Coronary artery (tissue), 2 donors: ENCODE measurements around the gene ACSF3.

ENCODE experiments used
- DNase-seq: peaks from one replicate; pipeline ENCODE4 v3.0.0-alpha.2; 2017; ENCODE audit warnings: low spot score
- H3K27ac ChIP-seq, 2 donors: fragments of 200-600 bp; sonication (generic); one replicate each; pipeline ENCODE4 v1.5.1; 2016 to 2019
- H3K4me3 ChIP-seq: fragments of 200-600 bp; sonication (generic); 2 replicates; pipeline ENCODE4 v1.5.1; 2016; ENCODE audit warnings: mild to moderate bottlenecking, moderate library complexity
- TF ChIP-seq, protein P1 (sequence below): fragments of 200-600 bp; sonication (generic); IDR thresholded peaks from one replicate; pipeline ENCODE4 v1.5.1; 2019; ENCODE audit warnings: antibody characterized with exemption

The ACSF3 gene

DNA sequence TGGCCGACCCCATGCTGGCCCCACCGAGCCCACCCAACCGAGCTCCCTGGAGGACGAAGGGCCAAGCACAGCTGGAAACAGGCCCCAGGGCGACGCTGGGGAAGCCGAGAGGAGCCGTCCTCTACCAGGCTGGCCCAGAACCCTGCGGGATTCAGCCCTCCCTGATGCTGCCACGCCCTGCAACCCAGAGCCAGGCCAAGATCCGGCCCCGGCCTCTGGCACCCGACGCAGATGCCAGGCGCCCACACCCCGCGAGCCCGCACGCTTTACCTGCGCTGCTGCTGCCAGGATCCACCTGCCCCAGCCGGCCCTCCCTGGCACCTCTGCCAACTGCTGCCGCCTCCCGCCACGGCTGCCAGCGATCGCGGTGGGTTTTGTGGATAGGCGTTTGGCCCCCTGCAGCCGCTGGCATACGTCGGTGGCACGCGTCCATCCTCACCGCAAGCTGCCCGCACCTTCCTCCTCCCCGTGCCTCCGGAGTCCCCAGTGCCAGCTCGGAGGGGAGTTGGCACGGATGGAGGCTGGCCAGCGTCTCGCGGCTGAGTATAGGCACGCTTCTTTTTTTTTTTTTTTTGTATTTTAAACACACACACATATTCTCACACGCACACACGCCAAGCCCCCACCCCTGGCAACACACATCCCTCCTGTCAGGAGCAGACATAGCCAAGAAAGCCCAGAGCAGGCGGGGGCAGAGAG, 41.3 kb upstream of the ACSF3 start:
- H3K4me3 ChIP-seq = no peak overlapping the region
- H3K27ac ChIP-seq = no peak overlapping the region
- TF ChIP-seq, protein P1, sequence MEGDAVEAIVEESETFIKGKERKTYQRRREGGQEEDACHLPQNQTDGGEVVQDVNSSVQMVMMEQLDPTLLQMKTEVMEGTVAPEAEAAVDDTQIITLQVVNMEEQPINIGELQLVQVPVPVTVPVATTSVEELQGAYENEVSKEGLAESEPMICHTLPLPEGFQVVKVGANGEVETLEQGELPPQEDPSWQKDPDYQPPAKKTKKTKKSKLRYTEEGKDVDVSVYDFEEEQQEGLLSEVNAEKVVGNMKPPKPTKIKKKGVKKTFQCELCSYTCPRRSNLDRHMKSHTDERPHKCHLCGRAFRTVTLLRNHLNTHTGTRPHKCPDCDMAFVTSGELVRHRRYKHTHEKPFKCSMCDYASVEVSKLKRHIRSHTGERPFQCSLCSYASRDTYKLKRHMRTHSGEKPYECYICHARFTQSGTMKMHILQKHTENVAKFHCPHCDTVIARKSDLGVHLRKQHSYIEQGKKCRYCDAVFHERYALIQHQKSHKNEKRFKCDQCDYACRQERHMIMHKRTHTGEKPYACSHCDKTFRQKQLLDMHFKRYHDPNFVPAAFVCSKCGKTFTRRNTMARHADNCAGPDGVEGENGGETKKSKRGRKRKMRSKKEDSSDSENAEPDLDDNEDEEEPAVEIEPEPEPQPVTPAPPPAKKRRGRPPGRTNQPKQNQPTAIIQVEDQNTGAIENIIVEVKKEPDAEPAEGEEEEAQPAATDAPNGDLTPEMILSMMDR = no peak
- DNase-seq = no peak

DNA sequence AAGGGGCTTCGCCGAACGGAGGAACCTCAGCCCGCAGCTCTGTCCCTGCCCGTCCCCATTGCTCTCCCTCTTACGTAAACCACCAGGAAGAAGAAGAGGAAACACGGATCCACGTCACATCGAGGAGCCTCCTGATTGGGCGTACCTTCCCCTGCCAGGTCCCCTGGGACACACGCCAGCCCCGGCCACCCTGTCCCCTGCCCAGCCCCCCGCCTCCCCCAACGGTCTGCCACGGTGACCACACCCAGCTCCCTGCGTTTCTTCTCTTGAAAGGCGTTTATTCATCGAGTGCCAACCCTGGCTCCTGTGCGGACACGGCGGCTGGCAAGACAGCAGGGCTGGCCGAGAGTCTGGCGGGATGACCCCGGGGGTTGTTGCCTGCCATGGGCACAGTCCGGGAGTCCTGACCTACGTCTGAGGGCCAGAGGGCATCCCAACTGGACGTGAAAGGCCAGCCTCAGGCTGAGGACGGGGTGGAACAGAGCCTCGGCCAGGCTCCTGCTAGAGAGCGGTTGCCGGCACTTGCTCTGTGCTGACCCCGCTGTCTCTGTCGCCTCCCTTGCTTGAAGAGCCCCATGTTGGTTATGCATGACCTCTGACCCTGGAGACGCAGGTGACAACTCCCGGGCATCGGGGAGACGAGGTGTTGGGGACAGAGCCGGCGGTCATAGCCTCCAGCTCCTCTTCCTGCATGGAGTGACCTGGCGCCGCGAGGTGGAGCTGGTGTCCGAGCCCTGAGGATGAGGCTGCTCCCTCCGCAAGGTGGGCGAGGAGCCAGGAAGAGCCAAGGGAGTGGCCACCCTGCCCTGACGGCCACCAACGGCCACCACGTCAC, 40.5 kb upstream of the ACSF3 start:
- no peak overlapping the region for H3K27ac ChIP-seq
- no peak for DNase-seq
- TF ChIP-seq, protein P1 = no peak
- no peak overlapping the region for H3K4me3 ChIP-seq

GRCh38 chr16:89053725-89054029, 40.0 kb upstream of the ACSF3 start:
- no peak for DNase-seq
- TF ChIP-seq, protein P1 = no peak
- no peak overlapping the region for H3K27ac ChIP-seq
- no peak overlapping the region for H3K4me3 ChIP-seq

DNA sequence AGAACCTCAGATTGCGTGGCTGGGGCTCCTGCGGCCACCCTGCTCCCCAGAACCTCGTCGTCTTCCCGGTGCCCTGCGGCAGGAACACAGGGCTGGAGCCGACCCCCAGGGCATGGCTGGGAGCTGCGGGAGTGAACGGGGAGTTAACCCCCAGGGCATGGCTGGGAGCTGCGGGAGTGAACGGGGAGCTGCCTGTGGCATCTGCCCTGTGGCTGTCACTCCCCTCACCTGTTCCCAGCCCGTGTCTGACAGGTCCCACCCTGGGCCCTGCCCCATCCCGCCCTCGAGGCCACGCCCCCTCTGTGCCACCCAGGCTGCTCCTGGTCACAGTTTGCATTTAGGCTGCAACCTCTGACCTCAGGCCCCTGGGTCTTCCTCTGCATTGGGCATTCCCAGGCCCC, 39.4 kb upstream of the ACSF3 start:
- DNase-seq = no peak

GRCh38 chr16:89054714-89055113, 38.9 kb upstream of the ACSF3 start:
- no peak overlapping the region for H3K27ac ChIP-seq
- no peak overlapping the region for H3K4me3 ChIP-seq
- no peak for DNase-seq
- TF ChIP-seq, protein P1 = no peak

More for the DNA sequence above, 39.4 kb upstream of the ACSF3 start:
- Histone ChIP-seq H3K4me3 (no peak overlapping the region), H3K27ac (no peak overlapping the region)
- TF ChIP-seq, protein P1 = no peak

GRCh38 chr16:89055313-89055712, 38.3 kb upstream of the ACSF3 start:
- no peak overlapping the region for H3K4me3 ChIP-seq
- TF ChIP-seq, protein P1 = no peak
- no peak for DNase-seq
- no peak overlapping the region for H3K27ac ChIP-seq
